Activated CD4-positive, alpha-beta T cell treated with anti-CD3 and anti-CD28 coated beads, Interleukin-2, amount 50 U/mL, for 4 hours (primary cell): ENCODE results near the gene WDR43.

Experiments
- DNase-seq, 2 experiments: peaks; one replicate each; pipeline ENCODE4 v3.0.0-alpha.2; 2020

WDR43 gene

DNA sequence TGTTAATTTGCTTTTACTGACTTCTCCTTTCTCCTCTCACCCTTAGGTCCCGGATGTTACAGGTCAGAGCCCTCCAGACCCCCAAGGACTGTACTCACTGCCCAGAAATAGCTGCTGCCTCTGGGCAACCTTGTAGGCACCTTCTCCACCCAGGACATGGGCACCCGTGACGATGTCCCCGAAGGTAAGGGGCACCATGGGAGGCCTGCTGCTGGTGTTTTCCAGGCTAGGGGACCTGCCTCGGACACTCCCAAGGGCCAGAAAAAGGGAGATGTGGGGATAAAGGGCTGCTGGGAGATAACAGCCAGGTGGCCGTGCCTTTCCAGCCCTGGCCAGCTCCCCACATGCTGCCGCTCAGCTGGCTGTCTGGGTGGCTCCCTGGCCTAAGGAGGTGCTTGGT, 100.2 kb downstream of the WDR43 start:
- DNase-seq, result no peak

DNA sequence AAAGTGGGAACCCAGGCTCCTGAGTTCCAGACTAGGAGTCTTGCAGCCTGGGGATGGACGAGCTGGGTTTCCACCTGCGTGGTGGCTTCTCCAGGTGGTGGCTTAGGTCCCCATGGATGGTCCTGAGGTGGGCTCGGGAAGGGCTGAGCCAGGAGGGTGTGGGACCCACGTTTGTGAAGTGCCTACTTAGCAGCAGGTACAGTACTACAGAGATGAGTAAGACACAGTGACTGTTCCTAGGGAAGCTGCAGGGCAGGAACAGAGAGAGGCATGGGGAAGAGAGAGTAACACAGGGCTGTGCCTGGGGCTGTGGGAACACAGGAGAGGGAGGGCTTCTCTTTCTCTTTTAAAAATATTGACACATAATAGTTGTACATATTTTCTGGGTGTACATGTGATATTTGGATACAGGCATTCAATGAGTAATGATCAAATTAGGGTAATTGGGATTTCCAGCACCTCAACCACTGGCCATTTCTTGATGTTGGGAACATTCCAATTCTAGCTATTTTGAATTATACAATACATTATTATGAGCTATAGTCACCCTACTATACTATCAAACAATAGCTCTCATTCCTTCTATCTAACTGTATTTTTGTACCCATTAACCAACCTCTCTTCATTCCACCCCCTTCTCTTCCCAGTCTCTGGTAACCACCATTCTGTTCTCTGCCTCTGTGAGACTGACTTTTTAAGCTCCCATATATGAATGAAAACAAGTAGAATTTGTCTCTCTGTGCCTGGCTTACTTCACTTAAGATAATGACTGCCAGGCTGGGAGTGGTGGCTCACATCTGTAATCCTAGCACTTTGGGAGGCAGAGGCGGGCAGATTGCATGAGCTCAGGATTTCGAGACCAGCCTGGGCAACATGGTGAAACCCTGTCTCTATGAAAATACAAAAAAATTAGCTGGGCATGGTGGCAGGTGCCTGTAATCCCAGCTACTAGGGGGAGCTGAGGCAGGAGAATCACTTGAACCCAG, 101.6 kb downstream of the WDR43 start:
- DNase-seq, result no peak

DNA sequence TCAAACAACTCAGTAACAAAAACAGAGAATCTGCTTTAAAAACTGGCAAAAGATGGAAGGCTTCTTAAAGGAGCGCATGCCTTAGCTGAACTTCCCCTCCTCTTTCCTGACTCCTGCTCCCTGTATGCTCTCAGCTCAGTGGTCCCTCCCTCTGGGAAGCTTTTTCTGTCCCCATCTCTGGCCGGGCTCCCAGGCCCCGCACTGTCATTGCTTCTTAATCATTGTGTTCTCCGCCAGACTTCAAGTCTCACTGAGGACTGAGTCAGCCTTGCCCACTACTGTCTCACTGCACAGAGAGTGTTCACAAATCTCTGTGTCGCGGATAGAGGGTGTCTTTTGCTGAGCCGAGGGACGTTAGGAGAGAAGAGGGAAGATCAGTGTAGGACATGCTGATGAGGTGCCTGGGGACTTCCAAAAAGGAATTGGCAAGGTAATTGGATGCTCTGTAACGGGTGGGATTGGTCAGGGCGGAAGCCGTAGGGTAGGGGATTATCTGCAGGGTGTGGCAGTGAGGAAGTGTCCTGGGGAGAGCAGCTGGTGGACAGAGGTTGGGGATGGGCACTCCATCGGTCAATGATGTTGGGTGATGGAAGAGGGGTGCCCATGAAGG, 102.9 kb downstream of the WDR43 start:
- DNase-seq, result no peak
